B cell (primary cell): ENCODE results near the gene KIF11. TPM values are rescaled to one million over a fixed set of nuclear protein-coding genes. Genes with fewer than 3 reads are reported as not detected.

Experiments
- ATAC-seq: fragments of 200-7000 bp; cut with Tn5 transposase; one replicate; pipeline ENCODE4 v1.10.0; 2021; ENCODE audit warnings: low read depth, mild to moderate bottlenecking, moderate number of reproducible peaks, moderate library complexity
- CTCF ChIA-PET: fragments of 350-600 bp; sonication (Branson Sonifier 250); formaldehyde crosslinking; loops from one replicate; lab custom pipeline; 2021; ENCODE audit warnings: antibody characterized with exemption, inconsistent platforms; lab: Charles Lee
- POLR2A ChIA-PET: fragments of 350-600 bp; sonication (Branson Sonifier 250); formaldehyde crosslinking; loops from one replicate; lab custom pipeline; 2021; ENCODE audit warnings: antibody characterized with exemption; lab: Charles Lee
- DNase-seq: peaks from one replicate; pipeline ENCODE4 v3.0.0; 2013
- H2AFZ ChIP-seq: 2 replicates; pipeline ENCODE4 v1.6.1; 2012; ENCODE audit warnings: mild to moderate bottlenecking, low read depth, low read length; ENCODE audit not compliant: insufficient read depth, poor library complexity, severe bottlenecking
- H3K27ac ChIP-seq, 2 donors: 1 replicate in 1 of 2; 2 replicates in 1 of 2; pipeline ENCODE4 v1.5.1; 2012 to 2013; ENCODE audit warnings: low read length in 2 of 2, mild to moderate bottlenecking in 2 of 2, moderate library complexity in 1 of 2
- H3K27me3 ChIP-seq, 4 experiments: fragments of 200-600 bp in 1 of 4; sonication (generic) in 1 of 4; replicated peaks in 1 of 4; 1 replicate in 2 of 4; 2 replicates in 2 of 4; pipeline versions ENCODE4 v1.6.1 to v1.7.0; 2013 to 2016; ENCODE audit warnings: low read length in 3 of 4, mild to moderate bottlenecking in 2 of 4, mixed read lengths in 1 of 4, moderate library complexity in 1 of 4; ENCODE audit not compliant: insufficient read depth in 4 of 4, control insufficient read depth in 3 of 4; ENCODE audit errors: control extremely low read depth in 1 of 4
- H3K36me3 ChIP-seq, 2 experiments: replicated peaks in 1 of 2; 1 replicate in 1 of 2; 2 replicates in 1 of 2; pipeline versions ENCODE4 v1.6.1 to v1.7.1; 2013; ENCODE audit warnings: low read length in 1 of 2; ENCODE audit not compliant: insufficient read depth in 2 of 2, control insufficient read depth in 1 of 2; ENCODE audit errors: control extremely low read depth in 1 of 2, extremely low read depth in 1 of 2
- H3K4me1 ChIP-seq, 2 donors: fragments of 200-600 bp in 1 of 2; sonication (generic) in 1 of 2; 1 replicate in 1 of 2; 2 replicates in 1 of 2; pipeline versions ENCODE4 v1.5.1 to v1.6.1; 2013 to 2017; ENCODE audit warnings: low read length in 2 of 2; ENCODE audit not compliant: control insufficient read depth in 2 of 2, insufficient read depth in 2 of 2
- H3K4me2 ChIP-seq: replicated peaks from 2 replicates; pipeline ENCODE3; 2012; ENCODE audit warnings: mild to moderate bottlenecking, low read depth, low read length; ENCODE audit not compliant: poor library complexity, severe bottlenecking
- H3K4me3 ChIP-seq, 5 experiments: fragments of 200-600 bp in 1 of 5; sonication (generic) in 1 of 5; 1 replicate in 3 of 5; 2 replicates in 2 of 5; pipeline versions ENCODE4 v1.5.1 to v1.7.0; 2011 to 2016; ENCODE audit warnings: low read length in 4 of 5, mild to moderate bottlenecking in 4 of 5, low read depth in 2 of 5, control low read depth in 1 of 5, moderate library complexity in 1 of 5; ENCODE audit not compliant: insufficient read depth in 1 of 5; ENCODE audit errors: control extremely low read depth in 1 of 5, extremely low read depth in 1 of 5
- H3K79me2 ChIP-seq: fragments of 200-600 bp; sonication (generic); one replicate; pipeline ENCODE4 v1.6.0; 2016; ENCODE audit warnings: low read length; ENCODE audit not compliant: control insufficient read depth, insufficient read depth
- H3K9ac ChIP-seq: fragments of 200-600 bp; sonication (generic); 2 replicates; pipeline ENCODE4 v1.6.1; 2017; ENCODE audit warnings: mild to moderate bottlenecking, low read length, moderate library complexity
- H3K9me3 ChIP-seq, 3 donors: one replicate each; pipeline versions ENCODE4 v1.6.1 to v1.7.1; 2013; ENCODE audit warnings: low read length in 2 of 3; ENCODE audit not compliant: control insufficient read depth in 2 of 3, insufficient read depth in 1 of 3; ENCODE audit errors: control extremely low read depth in 1 of 3
- H4K20me1 ChIP-seq: 2 replicates; pipeline ENCODE4 v1.6.0; 2012; ENCODE audit warnings: mild to moderate bottlenecking, low read length; ENCODE audit not compliant: insufficient read depth, control insufficient read depth, poor library complexity, severe bottlenecking
- H3K27ac Mint-ChIP-seq: one replicate; pipeline ENCODE4 v1.8.0; 2021; ENCODE audit warnings: mixed read lengths
- H3K27me3 Mint-ChIP-seq: one replicate; pipeline ENCODE4 v1.8.0; 2021; ENCODE audit warnings: mixed read lengths
- H3K4me1 Mint-ChIP-seq: one replicate; pipeline ENCODE4 v1.8.0; 2021; ENCODE audit warnings: mixed read lengths
- H3K4me3 Mint-ChIP-seq: one replicate; pipeline ENCODE4 v1.8.0; 2021; ENCODE audit warnings: mixed read lengths
- H3K9me3 Mint-ChIP-seq: one replicate; pipeline ENCODE4 v1.8.0; 2022; ENCODE audit warnings: mixed read lengths; ENCODE audit not compliant: insufficient read depth
- EZH2 ChIP-seq: IDR thresholded peaks from 2 replicates; pipeline ENCODE4 v1.6.1; 2012; ENCODE audit warnings: borderline replicate concordance, low read depth, mild to moderate bottlenecking, moderate library complexity, low read length; ENCODE audit not compliant: insufficient read depth, poor library complexity, severe bottlenecking
- WGBS: methylation state at CpG from one replicate; pipeline ENCODE4 v1.1.5; 2013; ENCODE audit warnings: missing lambda C conversion rate; ENCODE audit not compliant: insufficient coverage; 5-methylcytosine and 5-hydroxymethylcytosine counted together
- intact Hi-C: fragments of 100-400 bp; cut with micrococcal nuclease; formaldehyde crosslinking; loops from one replicate; pipeline ENCODE4 v1.10.0; 2022
- polyA plus RNA-seq: library from polyadenylated mRNA; depleted of rRNA; stranded (reverse); fragments of >200 nt; gene quantifications from 2 replicates; pipeline ENCODE4 v1.2.3, GENCODE V29; 2012
- total RNA-seq, 2 donors: library from RNA; stranded (reverse); fragments of 120-200 nt in 1 of 2; gene quantifications; 1 replicate in 1 of 2; 2 replicates in 1 of 2; pipeline versions ENCODE4 v1.2.3 to v1.2.4, GENCODE V29; 2013 to 2022
- TF ChIP-seq, protein P1 (sequence below): fragments of 200-600 bp; IDR thresholded peaks from one replicate; pipeline ENCODE4 v1.8.0; 2022; ENCODE audit warnings: antibody characterized with exemption, mild to moderate bottlenecking

The KIF11 gene
- total and polyA plus RNA-seq, 2 donors (not counting 1 experiment from before 2014, with no cell fraction given) = 0.64 to 1.8 TPM

GRCh38 chr10:92693534-92693893 is 100.6 kb downstream of the KIF11 start:
- ATAC-seq = no peak
- Mint-ChIP-seq H3K27me3 (no peaks in the 10 kb centered on the region), H3K9me3 (no peaks in the 10 kb centered on the region), H3K27ac (no peak overlapping the region), H3K4me1 (peaks cover 65% of the 10 kb centered on the region), H3K4me3 (peak overlapping the region; percentile 49)
- Histone ChIP-seq H3K27ac (peak overlapping the region in 1 of 2 donors; percentile 89), H3K9ac (no peak overlapping the region), H3K79me2 (peaks cover 65% of the 10 kb centered on the region), H3K27me3 (no peaks in the 10 kb centered on the region), H3K4me2 (peak overlapping the region; percentile 94), H3K36me3 (peaks cover 16 to 39% of the 10 kb centered on the region in 2 experiments), H4K20me1 (peaks cover 4% of the 10 kb centered on the region), H3K9me3 (no peaks in the 10 kb centered on the region), H3K4me1 (peaks cover 42 to 49% of the 10 kb centered on the region in 2 donors), H2AFZ (no peak overlapping the region), H3K4me3 (peak overlapping the region in 1 of 5 experiments; percentile 83)
- TF ChIP-seq EZH2 = no peak
- TF ChIP-seq, protein P1, sequence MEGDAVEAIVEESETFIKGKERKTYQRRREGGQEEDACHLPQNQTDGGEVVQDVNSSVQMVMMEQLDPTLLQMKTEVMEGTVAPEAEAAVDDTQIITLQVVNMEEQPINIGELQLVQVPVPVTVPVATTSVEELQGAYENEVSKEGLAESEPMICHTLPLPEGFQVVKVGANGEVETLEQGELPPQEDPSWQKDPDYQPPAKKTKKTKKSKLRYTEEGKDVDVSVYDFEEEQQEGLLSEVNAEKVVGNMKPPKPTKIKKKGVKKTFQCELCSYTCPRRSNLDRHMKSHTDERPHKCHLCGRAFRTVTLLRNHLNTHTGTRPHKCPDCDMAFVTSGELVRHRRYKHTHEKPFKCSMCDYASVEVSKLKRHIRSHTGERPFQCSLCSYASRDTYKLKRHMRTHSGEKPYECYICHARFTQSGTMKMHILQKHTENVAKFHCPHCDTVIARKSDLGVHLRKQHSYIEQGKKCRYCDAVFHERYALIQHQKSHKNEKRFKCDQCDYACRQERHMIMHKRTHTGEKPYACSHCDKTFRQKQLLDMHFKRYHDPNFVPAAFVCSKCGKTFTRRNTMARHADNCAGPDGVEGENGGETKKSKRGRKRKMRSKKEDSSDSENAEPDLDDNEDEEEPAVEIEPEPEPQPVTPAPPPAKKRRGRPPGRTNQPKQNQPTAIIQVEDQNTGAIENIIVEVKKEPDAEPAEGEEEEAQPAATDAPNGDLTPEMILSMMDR = no peak
- DNase-seq = no peak
- WGBS = no CpG with 5 or more reads among the region's 1 CpG
- intact Hi-C loops = loop anchor here (5.0 kb wide), 1 partner anchor 401 kb away; the partner anchor contains the start of genes CPEB3 and MARCHF5
- CTCF ChIA-PET = interaction anchor here (2.0 to 8.1 kb wide), 3 partner anchors 19 to 154 kb away, joined by 6 to 73 read pairs (median 63); partner anchors contain the start of gene EXOC6
- POLR2A ChIA-PET = interaction anchor here (0.6 to 5.3 kb wide), 4 partner anchors 28 to 102 kb away, joined by 3 to 77 read pairs (median 21); partner anchors contain the start of gene KIF11

DNA sequence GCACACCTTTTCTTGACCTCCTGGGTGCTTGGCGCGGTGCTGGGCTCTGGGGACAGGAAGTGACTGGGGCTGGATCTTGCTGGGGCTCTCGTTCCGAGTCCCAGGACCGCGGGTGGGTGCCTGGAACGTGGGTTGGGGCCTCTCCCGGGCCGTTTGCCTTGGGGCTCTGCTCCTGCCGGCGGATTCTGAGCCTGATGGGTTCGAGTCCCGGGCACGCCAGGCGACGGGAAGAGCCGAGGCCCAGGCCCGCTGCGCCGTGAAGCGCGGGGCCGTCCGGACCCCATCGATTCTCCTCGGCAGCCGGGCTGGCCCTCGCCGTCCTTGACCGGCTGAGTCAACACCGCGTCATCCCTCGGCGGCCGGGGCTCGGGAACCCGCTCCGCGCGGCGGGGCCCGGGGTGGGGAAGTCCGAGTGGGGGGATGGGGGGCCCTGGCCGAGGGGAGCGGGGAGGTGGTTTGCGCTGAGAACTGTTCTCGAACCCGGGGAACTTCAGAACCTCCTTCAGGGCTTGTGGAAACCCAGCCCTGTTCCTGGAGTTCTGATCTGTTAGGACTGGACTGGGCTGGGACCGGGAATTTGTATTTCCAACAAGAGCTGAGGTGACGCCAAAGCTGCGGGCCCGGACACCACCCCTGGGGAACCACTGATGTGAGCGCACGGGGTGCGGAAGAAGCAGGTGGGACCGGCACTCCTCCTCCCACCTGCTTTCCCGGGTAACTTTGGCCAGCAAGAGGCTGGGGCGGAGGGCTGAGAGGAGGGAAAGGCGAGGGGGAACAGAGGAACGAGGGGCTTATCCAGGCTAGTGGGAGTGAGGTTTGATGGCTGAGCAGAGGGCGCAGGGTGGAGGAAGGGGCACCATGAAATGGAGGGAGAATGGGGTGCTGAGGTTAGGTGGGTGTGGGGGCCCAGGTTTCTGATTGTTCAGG is 103.0 kb downstream of the KIF11 start:
- Histone ChIP-seq H3K36me3 (peaks cover 16 to 39% of the 10 kb centered on the region in 2 experiments), H3K4me3 (no peak overlapping the region), H3K4me2 (no peak overlapping the region), H4K20me1 (no peaks in the 10 kb centered on the region), H3K79me2 (peaks cover 58% of the 10 kb centered on the region), H3K9me3 (no peaks in the 10 kb centered on the region), H3K27ac (peak overlapping the region in 1 of 2 donors; percentile 59), H3K4me1 (peaks cover 52 to 62% of the 10 kb centered on the region in 2 donors), H3K9ac (no peak overlapping the region), H3K27me3 (no peaks in the 10 kb centered on the region), H2AFZ (no peak overlapping the region)
- intact Hi-C loops = no loop called here
- 93% methylated on average over 42 of the region's 61 CpGs for WGBS
- no peak overlapping the region for H3K4me3 Mint-ChIP-seq
- ChIA-PET POLR2A (no interaction called here), CTCF (interaction anchor here (1.2 kb wide), 1 partner anchor 147 kb away, joined by 6 read pairs; no protein-coding TSS in a partner anchor)
- H3K27me3 Mint-ChIP-seq = no peaks in the 10 kb centered on the region
- H3K9me3 Mint-ChIP-seq = no peaks in the 10 kb centered on the region
- no peak for DNase-seq
- TF ChIP-seq EZH2 = no peak
- TF ChIP-seq, protein P1 = no peak
- H3K4me1 Mint-ChIP-seq = peaks cover 72% of the 10 kb centered on the region
- peak overlapping the region; percentile 92 for H3K27ac Mint-ChIP-seq
- ATAC-seq = no peak
